ENCODE data around the gene METTL23. TPM values are rescaled to one million over a fixed set of nuclear protein-coding genes. Genes with fewer than 3 reads are reported as not detected.
"Not testable (repeated sequence)": the region's sequence is repeated elsewhere in the genome, so short reads cannot be mapped to it uniquely, and the experiment has no call there.

METTL23 gene
- total RNA-seq, 2 experiments from 2014 or later: 43.0 to 48.0 TPM

DNA sequence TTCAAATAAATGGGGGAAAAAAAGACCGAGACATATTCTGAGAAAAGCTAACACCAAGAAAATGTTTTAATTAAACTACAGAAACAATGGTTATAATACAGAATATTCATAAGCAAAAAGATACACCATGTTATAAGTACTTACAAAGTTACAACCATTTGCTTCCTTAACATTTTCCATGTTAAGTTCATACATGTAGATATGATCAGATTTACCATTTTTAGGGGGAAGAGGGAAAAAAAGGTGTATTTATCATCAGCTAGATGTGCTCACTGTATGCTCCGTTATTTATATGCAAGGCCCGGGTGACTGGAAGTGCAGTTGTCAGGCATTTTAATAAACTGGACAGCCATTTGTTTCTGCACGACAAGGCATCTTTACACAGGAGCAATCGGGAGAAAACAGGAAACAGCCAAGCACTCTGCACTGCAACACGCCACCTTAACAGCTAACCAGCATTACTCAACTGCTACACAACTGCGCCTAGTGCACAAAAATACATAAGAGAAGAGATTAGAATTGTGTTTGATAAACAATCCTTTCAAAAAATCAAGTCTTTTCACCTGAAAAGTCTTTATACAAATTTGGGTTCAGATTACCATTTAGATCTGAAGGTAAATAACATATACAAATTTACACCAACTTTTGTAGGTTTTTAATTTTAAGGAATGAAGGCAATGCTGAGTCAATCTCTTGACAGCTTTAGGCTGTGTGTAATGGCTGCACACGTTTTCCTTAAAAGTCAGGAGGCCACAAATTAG, 7.6 kb downstream of the METTL23 start:
- Mint-ChIP-seq H3K4me3 (peak overlapping the region; percentile 93), H3K4me1 (peaks cover 57% of the 10 kb centered on the region), H3K27ac (peak overlapping the region; percentile 91), H3K27me3 (no peaks in the 10 kb centered on the region), H3K36me3 (ENCODE audit: low read depth) (peaks cover 62% of the 10 kb centered on the region), H3K9me3 (no peaks in the 10 kb centered on the region)
- ChIA-PET CTCF (interaction anchor here (1.1 to 1.8 kb wide), 3 partner anchors 7 to 21 kb away, joined by 3 to 12 read pairs (median 4); partner anchors contain the start of genes JMJD6 and METTL23), POLR2A (interaction anchor here (0.6 to 6.5 kb wide), 13 partner anchors 7 to 726 kb away, joined by 3 to 248 read pairs (median 7); partner anchors contain the start of genes JMJD6 and METTL23)
- peak; percentile 42 for DNase-seq

DNA sequence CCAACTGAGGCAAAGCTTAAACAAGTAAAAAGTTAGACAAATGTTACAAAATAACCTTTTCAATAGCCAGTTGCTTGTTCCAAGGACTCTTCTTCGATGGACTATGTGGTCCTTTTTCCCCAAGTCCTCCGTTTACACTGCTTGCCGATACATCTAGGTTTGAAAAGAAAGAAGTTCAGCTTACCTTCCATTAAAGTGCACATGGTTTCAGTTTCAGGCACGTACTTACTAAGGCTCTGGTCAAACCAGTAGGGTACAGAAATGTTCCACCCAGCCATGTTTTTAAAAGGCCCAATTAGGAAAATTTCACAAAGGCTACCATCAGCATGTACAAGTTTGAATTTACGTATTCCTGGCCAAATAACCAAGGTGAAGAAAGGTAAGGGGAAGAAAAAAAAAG, 8.4 kb downstream of the METTL23 start:
- POLR2A ChIA-PET: interaction anchor here (0.6 to 6.5 kb wide), 15 partner anchors 8 to 725 kb away, joined by 3 to 248 read pairs (median 5); partner anchors contain the start of genes JMJD6 and METTL23
- peak overlapping the region; percentile 91 for H3K27ac Mint-ChIP-seq
- peaks cover 55% of the 10 kb centered on the region for H3K4me1 Mint-ChIP-seq
- no peaks in the 10 kb centered on the region for H3K27me3 Mint-ChIP-seq
- peaks cover 57% of the 10 kb centered on the region for H3K36me3 Mint-ChIP-seq (ENCODE audit: low read depth)
- CTCF ChIA-PET: interaction anchor here (1.8 kb wide), 1 partner anchor 8 kb away, joined by 12 read pairs; the partner anchor contains the start of genes JMJD6 and METTL23
- H3K4me3 Mint-ChIP-seq: peak overlapping the region; percentile 93
- no peaks in the 10 kb centered on the region for H3K9me3 Mint-ChIP-seq
- no peak for DNase-seq

DNA sequence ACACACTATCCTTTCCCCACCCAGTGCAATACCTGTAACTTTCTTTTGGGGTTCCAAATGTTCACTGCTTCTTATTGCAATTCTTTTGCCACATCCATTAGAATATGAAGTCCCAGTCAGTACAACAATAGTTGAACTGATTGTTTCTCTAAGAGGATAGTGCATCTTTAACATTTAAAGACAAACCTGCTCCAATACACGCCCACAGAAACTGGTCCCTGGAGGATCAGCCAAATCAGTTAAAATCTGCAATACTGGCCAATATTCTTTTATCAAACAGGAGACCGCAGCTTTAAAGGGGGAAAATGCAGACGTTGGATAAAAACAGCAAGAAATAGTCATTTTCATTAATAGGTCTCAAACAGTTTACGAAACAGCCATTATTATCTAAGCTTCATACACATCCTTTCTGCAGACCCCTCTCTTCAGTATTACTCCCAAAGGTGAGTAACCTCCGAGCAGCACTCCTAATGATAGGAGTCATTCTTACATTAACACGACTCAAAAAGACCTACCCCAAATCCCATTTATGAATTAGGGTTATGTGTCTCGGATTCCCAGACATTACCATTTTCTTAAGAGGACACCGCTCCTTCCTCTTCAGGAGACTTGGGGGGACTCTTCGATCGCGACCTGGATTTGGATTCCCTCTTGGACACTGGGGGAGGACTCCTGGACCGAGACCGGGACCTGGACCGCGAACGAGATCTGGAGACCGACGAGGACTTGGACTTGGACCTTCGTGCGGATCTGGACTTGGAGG, 9.1 kb downstream of the METTL23 start:
- Mint-ChIP-seq H3K4me3 (peak overlapping the region; percentile 93), H3K27ac (peak overlapping the region; percentile 91), H3K9me3 (no peaks in the 10 kb centered on the region), H3K27me3 (no peaks in the 10 kb centered on the region), H3K4me1 (peaks cover 57% of the 10 kb centered on the region), H3K36me3 (ENCODE audit: low read depth) (peaks cover 53% of the 10 kb centered on the region)
- ChIA-PET POLR2A (interaction anchor here (1.0 to 6.5 kb wide), 15 partner anchors 9 to 724 kb away, joined by 3 to 248 read pairs (median 7); partner anchors contain the start of genes JMJD6 and METTL23), CTCF (interaction anchor here (1.8 kb wide), 1 partner anchor 9 kb away, joined by 12 read pairs; the partner anchor contains the start of genes JMJD6 and METTL23)
- DNase-seq: no peak

DNA sequence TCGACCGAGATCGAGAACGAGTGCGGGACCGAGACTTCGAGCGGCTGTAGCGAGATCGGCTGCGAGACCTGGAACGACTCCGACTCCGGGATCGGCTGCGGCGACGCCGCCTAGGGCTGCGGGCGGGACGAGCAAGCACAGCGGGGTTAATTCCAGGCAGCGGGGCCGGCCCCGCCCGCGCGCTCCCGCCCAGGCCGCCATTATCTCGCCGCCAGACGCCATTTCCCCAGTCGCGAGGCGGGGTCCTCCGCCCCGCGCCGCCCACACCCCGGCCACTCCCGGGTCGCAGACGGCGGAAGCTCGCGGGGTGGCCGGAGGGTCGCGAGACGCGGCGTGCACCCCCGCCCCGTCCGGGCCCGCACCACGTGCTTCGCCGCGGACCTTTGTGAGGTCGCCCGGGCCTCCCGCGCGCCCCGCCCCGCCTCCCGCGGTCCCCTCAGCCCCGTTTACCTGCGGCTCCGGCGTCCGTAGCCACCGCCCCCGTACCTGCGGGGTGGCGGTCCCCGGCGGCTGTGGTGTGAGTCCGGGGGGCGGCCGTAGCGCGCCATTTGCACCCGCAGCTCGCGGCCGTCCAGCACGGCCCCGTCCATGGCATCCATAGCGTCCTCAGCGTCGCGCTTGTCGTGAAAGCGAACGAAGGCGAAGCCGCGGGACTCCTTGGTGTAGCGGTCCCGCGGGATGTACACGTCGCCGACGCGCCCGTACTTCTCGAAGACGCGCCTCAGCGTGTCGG, 9.9 kb downstream of the METTL23 start:
- DNase-seq: peak; percentile 78
- Mint-ChIP-seq H3K27me3 (no peaks in the 10 kb centered on the region), H3K4me3 (peak overlapping the region; percentile 93), H3K4me1 (peaks cover 56% of the 10 kb centered on the region), H3K36me3 (ENCODE audit: low read depth) (peaks cover 56% of the 10 kb centered on the region), H3K27ac (peak overlapping the region; percentile 98), H3K9me3 (no peaks in the 10 kb centered on the region)
- POLR2A ChIA-PET: interaction anchor here (0.9 to 6.5 kb wide), 14 partner anchors 9 to 472 kb away, joined by 3 to 248 read pairs (median 6); partner anchors contain the start of genes JMJD6, METTL23 and SEC14L1
- CTCF ChIA-PET: interaction anchor here (1.8 to 3.9 kb wide), 2 partner anchors 9 kb away, joined by 12 to 29 read pairs; partner anchors contain the start of genes JMJD6 and METTL23

DNA sequence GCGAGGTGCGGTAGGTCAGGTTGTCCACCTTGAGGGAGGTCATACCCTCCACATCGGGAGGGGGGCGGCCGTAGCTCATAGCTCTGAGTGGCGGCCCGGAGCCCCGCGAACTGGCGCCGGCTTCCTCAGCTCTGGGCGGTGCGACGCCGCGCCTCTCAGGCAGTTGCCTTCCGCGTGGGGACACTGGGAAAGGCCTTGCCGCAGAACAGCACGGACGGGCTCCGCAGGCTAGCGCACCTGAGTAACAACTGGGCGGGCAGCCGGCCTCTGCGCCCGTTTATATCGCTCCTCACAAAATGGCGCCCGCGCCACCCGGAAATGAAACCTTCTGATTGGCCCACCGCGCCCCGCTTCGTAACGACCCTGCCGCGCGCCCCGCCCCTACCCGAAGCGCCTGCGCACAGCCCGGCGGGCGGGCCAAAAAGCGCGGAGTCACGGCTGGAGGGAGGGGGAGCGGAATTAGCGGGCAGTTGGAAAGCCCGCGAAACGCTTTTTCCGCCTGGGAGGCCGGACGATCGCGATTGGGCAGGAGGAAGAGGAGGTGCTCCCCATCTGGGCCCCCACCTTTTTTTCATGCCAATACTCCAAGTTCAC, 10.5 kb downstream of the METTL23 start, which contains the start of gene SRSF2:
Gene SRSF2 (minus strand): TSS at position 250 of the 594 bp plus-strand sequence. CDS start 171 bp downstream, at position 79.
- ChIA-PET CTCF (interaction anchor here (1.0 to 3.9 kb wide), 2 partner anchors 10 to 11 kb away, joined by 3 to 29 read pairs; partner anchors contain the start of genes JMJD6 and METTL23), POLR2A (interaction anchor here (0.8 to 6.5 kb wide), 20 partner anchors 10 to 403 kb away, joined by 3 to 248 read pairs (median 4); partner anchors contain the start of genes JMJD6, METTL23 and SEC14L1)
- Mint-ChIP-seq H3K27me3 (no peaks in the 10 kb centered on the region), H3K9me3 (no peaks in the 10 kb centered on the region), H3K27ac (peak within 1 kb of the TSS; percentile 98), H3K4me1 (peaks cover 51% of the 10 kb centered on the region), H3K36me3 (ENCODE audit: low read depth) (peaks cover 55% of the 10 kb centered on the region), H3K4me3 (peak within 1 kb of the TSS; percentile 93)
- DNase-seq: peak; percentile 100

DNA sequence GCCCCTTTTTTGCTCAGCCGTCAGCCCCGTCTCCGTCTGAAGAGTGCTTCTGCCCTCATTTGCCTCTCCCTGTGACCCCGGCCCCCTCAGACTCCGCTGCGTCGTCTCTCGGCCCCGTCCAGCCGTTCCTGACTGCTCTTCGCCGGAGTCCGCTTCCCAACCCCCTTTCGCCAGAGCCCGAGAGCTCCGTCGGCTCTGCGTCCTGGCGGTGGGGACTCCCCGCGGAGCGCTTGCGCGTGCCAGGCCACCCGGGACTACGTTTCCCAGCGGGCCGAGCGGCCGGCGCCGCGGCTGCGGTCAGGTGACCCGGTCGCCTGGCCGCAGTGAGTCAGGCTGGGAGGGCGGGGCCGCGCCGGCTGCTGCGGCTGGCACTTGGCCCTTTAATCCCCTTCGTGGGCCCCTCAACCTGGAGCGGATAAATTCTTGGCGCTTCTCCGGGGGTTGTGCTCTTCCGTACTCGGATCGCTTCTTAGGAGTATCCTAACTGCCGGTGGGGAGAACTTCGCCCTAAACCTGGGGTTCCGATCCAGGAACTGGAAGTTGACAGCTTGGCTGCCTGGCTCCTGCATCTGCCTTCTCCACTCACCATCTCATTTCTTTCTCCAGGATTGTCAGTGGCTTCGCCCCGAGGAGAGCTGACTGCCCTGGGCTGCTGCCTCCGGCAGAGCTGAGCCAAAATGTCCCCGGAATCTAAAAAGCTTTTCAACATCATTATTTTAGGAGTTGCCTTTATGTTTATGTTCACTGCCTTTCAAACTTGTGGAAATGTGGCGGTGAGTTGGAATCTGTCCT, 11.2 kb downstream of the METTL23 start, which contains the start of gene MFSD11:
Gene MFSD11 (plus strand): TSS at position 444 of the 792 bp plus-strand sequence. CDS start 234 bp downstream, at position 678.
- CTCF ChIA-PET: interaction anchor here (1.0 to 3.9 kb wide), 4 partner anchors 10 to 23 kb away, joined by 3 to 29 read pairs (median 3); partner anchors contain the start of genes JMJD6 and METTL23
- peaks cover 48% of the 10 kb centered on the region for H3K4me1 Mint-ChIP-seq

DNA sequence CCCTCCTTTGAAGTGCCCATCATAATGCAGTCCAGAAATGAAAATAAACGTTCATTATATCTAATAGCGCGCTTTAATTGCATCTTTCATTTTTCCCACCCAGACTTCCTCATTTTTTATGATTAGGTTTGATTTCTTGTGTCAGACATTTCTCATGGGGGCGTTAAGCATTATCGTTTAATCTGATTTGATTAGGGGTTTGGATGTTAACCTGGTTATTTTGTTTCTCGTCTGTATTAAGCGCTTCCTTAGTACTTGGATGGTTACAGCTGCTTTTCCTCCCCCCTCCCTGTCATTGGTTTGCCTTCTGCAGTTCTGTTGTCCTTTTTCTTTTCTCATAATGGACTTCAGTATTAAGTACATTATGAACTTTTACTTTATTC, 11.8 kb downstream of the METTL23 start:
- Mint-ChIP-seq H3K4me1 (peaks cover 42% of the 10 kb centered on the region), H3K36me3 (ENCODE audit: low read depth) (peaks cover 51% of the 10 kb centered on the region), H3K4me3 (peak overlapping the region; percentile 92), H3K27ac (peak overlapping the region; percentile 98), H3K27me3 (no peaks in the 10 kb centered on the region), H3K9me3 (no peaks in the 10 kb centered on the region)
- ChIA-PET CTCF (interaction anchor here (1.0 to 3.9 kb wide), 3 partner anchors 11 to 23 kb away, joined by 3 to 29 read pairs (median 3); partner anchors contain the start of genes JMJD6 and METTL23), POLR2A (interaction anchor here (0.6 to 6.5 kb wide), 10 partner anchors 9 to 103 kb away, joined by 3 to 248 read pairs (median 6); partner anchors contain the start of genes JMJD6 and METTL23)
- no peak for DNase-seq

More for the DNA sequence above, 11.2 kb downstream of the METTL23 start, which contains the start of gene MFSD11:
- no peaks in the 10 kb centered on the region for H3K27me3 Mint-ChIP-seq
- peak within 1 kb of the TSS; percentile 92 for H3K4me3 Mint-ChIP-seq
- DNase-seq: peak; percentile 93
- POLR2A ChIA-PET: interaction anchor here (0.5 to 6.5 kb wide), 19 partner anchors 9 to 402 kb away, joined by 3 to 248 read pairs (median 4); partner anchors contain the start of genes JMJD6, METTL23 and SEC14L1
- H3K36me3 Mint-ChIP-seq (ENCODE audit: low read depth): peaks cover 54% of the 10 kb centered on the region
- H3K27ac Mint-ChIP-seq: peak within 1 kb of the TSS; percentile 98
- no peaks in the 10 kb centered on the region for H3K9me3 Mint-ChIP-seq

DNA sequence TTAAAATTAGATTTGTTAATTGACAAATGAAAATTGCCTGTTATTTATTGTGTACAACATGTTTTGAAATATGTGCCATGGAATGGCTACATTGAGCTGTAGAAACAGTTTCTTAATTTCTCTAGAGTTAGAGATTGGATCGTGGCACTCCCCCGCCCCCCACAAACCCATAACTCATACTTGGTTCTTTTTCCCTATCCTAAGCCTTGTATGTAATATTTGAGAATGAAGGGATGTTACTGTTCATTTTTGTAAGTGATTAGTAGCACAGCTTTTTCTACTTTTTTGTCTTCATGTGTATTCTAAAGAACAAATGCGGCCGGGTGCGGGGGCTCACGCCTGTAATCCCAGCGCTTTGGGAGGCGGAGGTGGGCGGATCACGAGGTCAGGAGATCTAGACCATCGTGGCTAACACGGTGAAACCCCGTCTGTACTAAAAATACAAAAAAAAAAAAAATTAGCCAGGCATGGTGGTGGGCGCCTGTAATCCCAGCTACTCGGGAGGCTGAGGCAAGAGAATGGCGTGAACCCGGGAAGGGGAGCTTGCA, 13.0 kb downstream of the METTL23 start:
- DNase-seq, H3K27me3 Mint-ChIP-seq, H3K27ac Mint-ChIP-seq, H3K9me3 Mint-ChIP-seq, H3K4me3 Mint-ChIP-seq: not testable (repeated sequence)
- ChIA-PET CTCF (interaction anchor here (0.7 to 3.9 kb wide), 2 partner anchors 13 to 14 kb away, joined by 3 to 29 read pairs; partner anchors contain the start of genes JMJD6 and METTL23), POLR2A (interaction anchor here (3.5 to 6.5 kb wide), 3 partner anchors 8 to 13 kb away, joined by 27 to 248 read pairs (median 67); partner anchors contain the start of genes JMJD6 and METTL23)
- H3K4me1 Mint-ChIP-seq: peaks cover 32% of the 10 kb centered on the region
- H3K36me3 Mint-ChIP-seq (ENCODE audit: low read depth): peaks cover 49% of the 10 kb centered on the region

DNA sequence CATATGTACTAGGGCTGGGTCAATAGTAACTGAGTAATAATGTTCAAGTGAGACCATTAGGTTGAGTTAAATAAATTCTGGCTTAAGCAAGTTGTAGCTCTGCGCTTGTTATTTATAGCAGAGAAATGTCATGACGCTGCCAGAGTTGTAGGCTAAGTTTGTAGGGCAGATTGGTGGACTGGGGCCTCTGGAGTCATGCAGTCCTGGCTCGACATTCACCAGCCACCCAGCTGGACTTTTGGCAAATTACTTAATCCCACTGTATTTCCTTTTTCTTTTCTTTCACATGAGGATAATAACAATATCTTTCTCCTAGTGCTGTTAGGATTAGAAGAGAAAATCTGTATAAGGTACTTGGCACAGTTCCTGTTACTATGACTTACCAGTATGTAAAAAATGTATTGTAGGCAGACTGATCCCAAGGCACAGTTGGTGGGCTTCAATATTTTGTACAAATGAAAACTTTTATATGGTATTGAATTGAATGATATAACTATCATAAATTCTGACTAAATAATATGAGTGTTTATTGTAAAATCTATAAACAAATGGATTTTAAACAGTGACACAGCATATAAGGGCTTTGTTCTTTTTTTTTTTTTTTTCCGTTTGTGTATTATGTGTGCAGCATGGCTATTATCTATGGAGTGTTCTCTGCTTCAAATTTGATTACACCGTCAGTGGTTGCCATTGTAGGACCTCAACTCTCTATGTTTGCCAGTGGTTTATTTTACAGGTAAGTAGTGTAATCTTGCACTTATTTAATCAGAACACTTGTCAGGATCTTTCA, 13.9 kb downstream of the METTL23 start:
- Mint-ChIP-seq H3K27me3 (no peaks in the 10 kb centered on the region), H3K4me1 (peaks cover 38% of the 10 kb centered on the region), H3K9me3 (no peaks in the 10 kb centered on the region), H3K36me3 (ENCODE audit: low read depth) (peaks cover 49% of the 10 kb centered on the region), H3K4me3 (no peak overlapping the region), H3K27ac (no peak overlapping the region)
- POLR2A ChIA-PET: interaction anchor here (5.8 to 6.5 kb wide), 2 partner anchors 12 to 13 kb away, joined by 67 to 248 read pairs; partner anchors contain the start of genes JMJD6 and METTL23
- CTCF ChIA-PET: interaction anchor here (3.9 kb wide), 1 partner anchor 13 kb away, joined by 29 read pairs; the partner anchor contains the start of genes JMJD6 and METTL23
- DNase-seq: no peak

All from activated CD4-positive, alpha-beta memory T cell treated with anti-CD3 and anti-CD28 coated beads, Interleukin-2, amount 10 ng/mL, durations not matched to agents 7 days and 5 days (primary cell).